Measurements from ENCODE around the gene LAMA3. TPM values are rescaled to one million over a fixed set of nuclear protein-coding genes. Genes with fewer than 3 reads are reported as not detected.

LAMA3 gene
- total and polyA plus RNA-seq, 8 donors = 2.1 to 13.9 (median 5.1) TPM

DNA sequence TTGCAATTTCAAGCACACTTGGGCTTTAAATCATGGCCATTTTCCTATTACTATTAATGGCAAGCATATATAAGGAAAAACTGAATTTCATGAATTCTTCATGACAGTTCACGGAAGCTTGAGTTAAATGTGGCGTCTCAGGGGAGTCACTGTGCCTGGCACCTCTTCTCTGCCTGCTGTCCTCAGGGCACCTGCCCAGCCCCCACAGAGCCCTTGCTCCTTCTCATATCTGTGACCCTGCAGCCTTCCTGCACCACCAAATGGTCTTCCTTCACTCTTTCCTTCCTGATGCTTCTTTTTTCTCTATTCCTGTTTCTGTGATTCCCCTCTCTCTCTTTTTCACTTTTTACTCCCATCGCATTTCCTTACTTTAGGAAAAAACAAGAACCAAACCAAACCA is 35.4 kb downstream of the LAMA3 start:
- 90 to 95% methylated on average over 3 of the region's 3 CpGs for WGBS, 2 donors
- Histone ChIP-seq H3K4me3 (no peak overlapping the region), H3K36me3 (no peaks in the 10 kb centered on the region), H3K9me3 (no peaks in the 10 kb centered on the region), H3K4me1 (peaks cover 0 to 3% (median 0%) of the 10 kb centered on the region in 3 donors), H3K27me3 (no peaks in the 10 kb centered on the region), H3K27ac (no peak overlapping the region)
- intact Hi-C loops (cut with DNase I) = no loop called here
- TF ChIP-seq, protein P1, sequence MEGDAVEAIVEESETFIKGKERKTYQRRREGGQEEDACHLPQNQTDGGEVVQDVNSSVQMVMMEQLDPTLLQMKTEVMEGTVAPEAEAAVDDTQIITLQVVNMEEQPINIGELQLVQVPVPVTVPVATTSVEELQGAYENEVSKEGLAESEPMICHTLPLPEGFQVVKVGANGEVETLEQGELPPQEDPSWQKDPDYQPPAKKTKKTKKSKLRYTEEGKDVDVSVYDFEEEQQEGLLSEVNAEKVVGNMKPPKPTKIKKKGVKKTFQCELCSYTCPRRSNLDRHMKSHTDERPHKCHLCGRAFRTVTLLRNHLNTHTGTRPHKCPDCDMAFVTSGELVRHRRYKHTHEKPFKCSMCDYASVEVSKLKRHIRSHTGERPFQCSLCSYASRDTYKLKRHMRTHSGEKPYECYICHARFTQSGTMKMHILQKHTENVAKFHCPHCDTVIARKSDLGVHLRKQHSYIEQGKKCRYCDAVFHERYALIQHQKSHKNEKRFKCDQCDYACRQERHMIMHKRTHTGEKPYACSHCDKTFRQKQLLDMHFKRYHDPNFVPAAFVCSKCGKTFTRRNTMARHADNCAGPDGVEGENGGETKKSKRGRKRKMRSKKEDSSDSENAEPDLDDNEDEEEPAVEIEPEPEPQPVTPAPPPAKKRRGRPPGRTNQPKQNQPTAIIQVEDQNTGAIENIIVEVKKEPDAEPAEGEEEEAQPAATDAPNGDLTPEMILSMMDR (IDR thresholded peaks at IDR 0.05) = no peak
- no peak for FAIRE-seq
- DNase-seq = no peak
- ATAC-seq = no peak

DNA sequence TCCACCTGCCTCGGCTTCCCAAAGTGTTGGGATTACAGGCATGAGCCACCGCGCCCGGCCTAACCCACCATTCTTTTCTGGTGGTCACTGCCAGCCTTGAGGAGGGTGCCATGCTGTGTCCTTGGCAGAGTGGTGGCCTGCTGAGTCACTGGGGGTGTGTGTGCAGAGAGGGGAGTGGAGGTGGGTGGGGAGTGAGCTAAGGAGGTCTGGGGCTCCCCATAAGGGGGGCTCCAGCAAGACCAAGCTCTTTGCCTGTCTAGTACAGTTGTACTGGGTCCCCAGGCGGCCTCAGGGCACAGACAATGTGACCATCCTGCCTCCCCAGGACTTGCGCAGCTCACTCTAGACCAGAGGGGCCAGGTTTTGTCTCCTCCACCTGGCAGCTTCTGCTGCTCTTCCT is 36.1 kb downstream of the LAMA3 start:
- ATAC-seq (no peak), DNase-seq (no peak), FAIRE-seq (no peak)
- TF ChIP-seq, protein P1 (IDR thresholded peaks at IDR 0.05) = no peak
- intact Hi-C loops (cut with DNase I) = no loop called here
- 78% methylated on average over 6 of the region's 6 CpGs for WGBS, 2 donors
- Histone ChIP-seq H3K36me3 (no peaks in the 10 kb centered on the region), H3K27ac (no peak overlapping the region), H3K4me3 (no peak overlapping the region), H3K4me1 (peaks cover 0 to 3% (median 0%) of the 10 kb centered on the region in 3 donors), H3K27me3 (no peaks in the 10 kb centered on the region), H3K9me3 (no peaks in the 10 kb centered on the region)

DNA sequence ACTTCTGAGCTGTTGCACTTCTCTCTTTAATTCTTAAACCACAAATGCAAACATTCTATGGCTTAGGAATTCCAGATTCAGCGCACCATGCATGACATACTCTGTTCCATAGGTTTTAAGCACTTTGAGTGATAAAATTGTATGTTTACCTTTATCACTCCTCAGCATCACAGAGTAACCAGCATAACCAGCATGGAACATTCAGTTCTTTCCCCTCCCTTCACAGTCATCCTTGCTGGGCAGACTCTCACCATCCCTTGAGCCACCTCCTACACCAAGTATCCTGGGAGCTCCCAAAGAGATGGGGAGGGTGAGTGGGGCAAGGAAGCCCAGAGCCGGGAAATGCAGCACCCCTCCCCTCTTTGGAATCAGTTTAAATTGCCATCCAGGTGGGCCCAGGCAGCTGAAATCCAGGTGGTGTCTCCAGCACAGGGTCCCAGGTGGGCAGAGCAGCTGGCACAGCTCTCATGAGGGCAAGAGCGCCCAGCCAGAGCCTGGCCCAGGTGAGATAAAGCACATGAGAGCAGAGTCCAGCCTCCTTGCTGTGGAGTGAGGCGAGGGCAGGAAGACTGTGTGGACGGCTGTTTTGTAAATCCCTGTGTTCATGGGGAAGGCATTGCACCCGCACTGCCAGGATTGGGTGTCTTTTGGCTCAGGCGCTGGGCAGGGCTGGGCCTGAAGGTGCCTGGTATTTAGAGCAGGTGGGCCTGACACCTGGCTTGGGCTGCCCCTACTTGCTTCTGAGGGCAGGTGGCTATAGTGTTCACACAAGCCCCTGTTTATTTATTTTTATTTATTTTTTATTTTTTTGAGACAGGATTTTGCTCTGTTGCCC is 36.8 kb downstream of the LAMA3 start:
- no peak for DNase-seq

DNA sequence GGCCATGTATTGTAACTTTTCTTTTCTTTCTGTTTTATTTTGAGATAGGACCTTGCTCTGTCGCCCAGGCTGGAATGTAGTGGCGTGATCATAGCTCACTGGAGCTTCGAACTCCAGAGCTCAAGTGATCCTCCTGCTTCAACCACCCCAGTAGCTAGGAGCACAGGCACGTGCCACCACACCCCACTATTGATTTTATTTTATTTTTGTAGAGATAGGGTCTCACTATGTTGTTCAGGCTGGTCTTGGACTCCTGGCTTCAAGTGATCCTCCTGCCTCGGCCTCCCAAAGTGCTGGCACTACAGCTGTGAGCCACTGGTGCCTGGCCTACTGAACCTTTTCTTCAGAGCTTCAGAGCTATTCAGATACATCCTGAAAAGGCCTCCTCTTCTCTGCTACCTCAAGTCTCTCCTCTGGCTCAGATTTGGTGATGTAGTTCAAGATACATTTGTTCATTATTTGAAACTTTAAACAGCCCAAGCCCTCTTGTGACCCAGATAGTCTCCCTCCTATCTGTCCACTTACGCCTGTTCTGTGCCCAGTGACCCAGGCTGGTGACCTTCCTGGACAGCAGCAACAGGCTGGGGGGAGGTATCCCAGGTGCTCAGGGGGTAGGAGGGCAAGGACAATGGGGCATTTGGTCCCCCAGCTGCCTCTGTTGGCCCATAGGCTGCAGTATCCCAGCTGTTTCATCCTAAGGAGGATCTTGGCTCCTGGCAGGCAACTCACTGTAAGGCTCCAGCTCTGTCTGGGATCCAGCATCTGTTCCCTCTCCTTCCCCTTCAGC is 38.6 kb downstream of the LAMA3 start:
- 93 to 94% methylated on average over 6 of the region's 6 CpGs for WGBS, 2 donors
- H3K27ac ChIP-seq = no peak overlapping the region

More for the DNA sequence above, 36.8 kb downstream of the LAMA3 start:
- Histone ChIP-seq H3K27ac (no peak overlapping the region), H3K9me3 (no peaks in the 10 kb centered on the region), H3K4me1 (peaks cover 0 to 3% (median 0%) of the 10 kb centered on the region in 3 donors), H3K4me3 (no peak overlapping the region), H3K27me3 (no peaks in the 10 kb centered on the region), H3K36me3 (no peaks in the 10 kb centered on the region)
- ATAC-seq (no peak), FAIRE-seq (no peak)
- intact Hi-C loops (cut with DNase I) = no loop called here
- 92 to 93% methylated on average over 7 of the region's 7 CpGs for WGBS, 2 donors
- TF ChIP-seq, protein P1 (IDR thresholded peaks at IDR 0.05) = no peak

More for the DNA sequence above, 38.6 kb downstream of the LAMA3 start:
- Histone ChIP-seq H3K9me3 (no peaks in the 10 kb centered on the region), H3K4me1 (no peaks in the 10 kb centered on the region), H3K36me3 (no peaks in the 10 kb centered on the region), H3K27me3 (no peaks in the 10 kb centered on the region), H3K4me3 (no peak overlapping the region)
- ATAC-seq (no peak), FAIRE-seq (no peak), DNase-seq (no peak)
- TF ChIP-seq, protein P1 (IDR thresholded peaks at IDR 0.05) = no peak
- intact Hi-C loops (cut with DNase I) = no loop called here
